Ammon's horn (tissue), 1 donor: ENCODE data around the gene TSR3.
A peak's percentile ranks its signal among the peaks of the same experiment; 100 is the strongest.

Source experiments
- DNase-seq: peaks from one replicate; pipeline ENCODE4 v3.0.0-alpha.2; 2016; ENCODE audit warnings: low spot score

Gene TSR3

GRCh38 chr16:1377406-1378010 lies 25.8 kb upstream of the TSR3 start:
- DNase-seq = peak; percentile 71

DNA sequence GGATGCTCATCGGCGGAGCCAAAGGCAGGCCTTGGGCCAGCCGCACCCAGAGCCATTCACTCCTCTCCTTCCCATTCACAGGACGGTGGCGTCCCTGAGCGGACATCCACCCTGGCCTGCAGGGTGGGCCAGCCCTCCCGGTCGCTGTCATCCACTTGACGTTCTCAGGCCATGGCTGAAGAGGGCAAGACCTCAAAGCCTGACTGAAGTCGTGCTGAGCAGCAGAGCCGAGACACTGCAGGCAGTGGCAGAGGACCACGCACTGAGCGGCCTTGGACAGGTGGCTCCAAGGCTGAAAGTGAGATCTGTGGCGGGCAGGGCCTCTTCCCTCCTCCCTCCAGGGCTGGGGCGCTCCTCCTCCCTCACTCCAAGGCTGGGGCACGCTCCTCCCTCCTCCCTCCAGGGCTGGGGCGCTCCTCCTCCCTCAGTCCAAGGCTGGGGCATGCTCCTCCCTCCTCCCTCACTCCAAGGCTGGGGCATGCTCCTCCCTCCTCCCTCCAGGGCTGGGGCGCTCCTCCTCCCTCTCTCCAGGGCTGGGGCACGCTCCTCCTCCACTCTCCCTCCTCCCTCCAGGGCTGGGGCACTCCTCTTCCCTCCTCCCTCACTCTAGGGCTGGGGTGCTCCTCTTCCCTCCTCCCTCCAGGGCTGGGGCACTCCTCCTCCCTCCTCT lies 24.2 kb upstream of the TSR3 start:
- no peak for DNase-seq

DNA sequence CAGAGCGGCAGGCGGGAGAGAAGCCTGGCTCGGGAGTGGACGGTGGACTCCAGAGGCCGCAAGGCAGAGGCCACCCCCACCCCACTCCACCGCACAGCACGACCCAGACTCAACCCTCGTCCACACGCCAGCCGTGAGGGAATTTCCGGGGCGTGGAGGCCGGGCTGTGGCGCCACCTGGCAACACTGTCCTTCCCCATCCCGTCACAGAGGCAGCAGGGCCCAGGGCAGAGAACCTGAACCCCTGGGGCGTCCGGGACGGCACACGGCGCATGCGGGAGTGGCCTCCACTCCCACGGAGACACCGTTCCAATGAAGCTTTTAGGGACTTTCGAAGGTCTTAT lies 23.6 kb upstream of the TSR3 start:
- no peak for DNase-seq

DNA sequence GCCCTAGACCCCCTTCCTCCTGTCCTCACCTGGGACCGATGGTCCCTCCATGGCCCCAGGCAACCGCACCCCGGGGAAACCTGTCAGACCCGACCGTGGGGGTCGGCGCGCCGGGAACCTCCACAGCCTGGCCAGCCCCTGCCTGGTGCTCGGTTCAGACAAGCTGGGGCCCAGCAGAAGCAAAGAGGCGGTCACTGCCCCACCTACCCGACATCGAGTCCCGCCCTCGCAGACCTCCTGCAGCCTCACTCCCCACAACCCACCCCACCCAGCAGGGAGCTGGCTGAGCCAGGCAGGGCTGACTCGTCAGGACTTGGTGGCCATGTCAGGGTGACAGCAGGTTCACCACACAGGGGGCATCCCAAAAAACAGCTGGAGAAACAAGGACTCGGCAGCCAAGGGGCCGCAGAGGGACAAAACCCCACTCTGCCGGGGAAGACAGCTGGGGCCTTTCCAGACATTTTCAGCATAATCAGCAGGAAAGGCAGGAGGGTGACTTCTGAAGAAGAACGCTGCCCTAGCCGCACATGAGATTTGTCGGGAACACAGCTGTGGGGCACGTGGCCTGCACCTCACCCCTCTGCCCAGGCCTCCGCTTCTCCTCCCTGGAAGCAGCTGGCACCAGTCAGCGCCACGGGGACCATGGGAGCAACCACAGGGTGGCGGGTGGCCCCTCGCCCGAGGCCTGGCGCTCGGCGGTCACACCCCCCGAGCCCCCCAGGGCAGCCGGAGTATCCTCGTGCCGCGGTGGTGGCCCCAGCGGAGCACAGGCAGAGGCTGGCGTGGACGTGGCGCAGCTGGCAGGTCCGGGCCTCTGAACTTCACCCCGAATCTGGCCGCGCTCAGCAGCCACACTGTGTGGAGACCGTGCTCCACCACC lies 23.0 kb upstream of the TSR3 start:
- DNase-seq = no peak

DNA sequence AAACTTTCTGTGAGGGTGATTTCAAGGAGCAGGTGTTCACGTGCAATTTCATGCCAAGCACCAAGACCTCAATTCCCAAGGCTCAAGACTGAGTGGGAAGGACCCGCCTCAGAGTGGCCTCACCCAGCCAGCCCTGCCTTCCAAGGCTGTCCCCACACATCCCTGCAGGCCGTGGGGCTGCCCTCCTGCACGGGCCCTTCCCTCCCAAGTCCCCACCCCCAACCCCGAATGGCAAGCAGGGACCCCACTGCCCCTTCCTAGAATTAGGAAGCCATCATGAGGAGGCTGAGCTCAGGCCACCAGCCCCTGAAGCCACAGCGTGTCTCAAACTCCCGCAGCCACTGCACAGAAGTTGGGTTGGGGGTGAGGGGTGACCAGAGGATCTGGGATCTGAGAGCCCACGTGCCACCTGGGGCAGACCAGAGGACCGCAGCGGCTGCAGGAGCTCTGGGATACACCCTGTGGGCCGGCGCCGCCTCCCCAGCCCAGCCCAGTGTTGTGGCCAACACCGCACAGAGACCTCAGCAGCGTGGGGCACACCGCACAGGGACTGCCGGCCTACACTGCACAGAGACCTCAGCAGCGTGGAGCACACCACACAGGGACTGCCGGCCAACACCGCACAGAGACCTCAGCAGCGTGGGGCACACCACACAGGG lies 20.7 kb upstream of the TSR3 start:
- no peak for DNase-seq

- no peak for DNase-seq
Measured at GRCh38 chr16:1371054-1371978, 19.6 kb upstream of the TSR3 start.

DNA sequence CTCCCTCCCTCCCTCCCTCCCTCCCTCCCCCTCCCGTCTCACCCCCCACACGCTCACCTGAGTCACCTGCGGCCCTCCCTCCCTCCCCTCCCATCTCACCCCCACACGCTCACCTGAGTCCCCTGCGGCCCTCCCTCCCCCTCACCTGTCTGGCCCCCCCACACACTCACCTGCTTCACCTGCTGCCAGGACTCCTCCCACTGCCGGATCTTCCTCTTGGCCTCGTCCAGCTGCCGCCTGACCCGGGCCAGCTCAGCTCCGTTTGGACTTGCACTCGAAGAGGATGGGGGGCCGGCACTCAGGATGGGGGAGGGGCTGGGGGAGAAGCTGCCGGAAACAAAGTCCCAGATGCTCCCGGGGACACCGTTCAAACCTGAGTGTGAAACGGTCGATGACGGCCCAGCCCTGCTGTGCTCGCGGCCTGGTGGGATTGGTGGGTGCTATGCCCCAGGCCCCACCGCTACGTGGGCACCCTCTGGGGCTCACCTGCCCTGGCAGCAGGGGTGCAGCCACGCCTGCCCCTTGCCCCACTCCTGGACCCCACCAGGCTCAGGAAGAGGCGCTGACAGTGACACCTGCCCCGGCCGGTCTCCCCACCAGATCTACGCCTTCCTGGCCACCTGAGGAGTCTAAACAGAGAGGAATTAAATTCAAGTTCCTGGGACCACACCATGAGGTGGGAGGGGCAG lies 16.0 kb upstream of the TSR3 start:
- no peak for DNase-seq

DNA sequence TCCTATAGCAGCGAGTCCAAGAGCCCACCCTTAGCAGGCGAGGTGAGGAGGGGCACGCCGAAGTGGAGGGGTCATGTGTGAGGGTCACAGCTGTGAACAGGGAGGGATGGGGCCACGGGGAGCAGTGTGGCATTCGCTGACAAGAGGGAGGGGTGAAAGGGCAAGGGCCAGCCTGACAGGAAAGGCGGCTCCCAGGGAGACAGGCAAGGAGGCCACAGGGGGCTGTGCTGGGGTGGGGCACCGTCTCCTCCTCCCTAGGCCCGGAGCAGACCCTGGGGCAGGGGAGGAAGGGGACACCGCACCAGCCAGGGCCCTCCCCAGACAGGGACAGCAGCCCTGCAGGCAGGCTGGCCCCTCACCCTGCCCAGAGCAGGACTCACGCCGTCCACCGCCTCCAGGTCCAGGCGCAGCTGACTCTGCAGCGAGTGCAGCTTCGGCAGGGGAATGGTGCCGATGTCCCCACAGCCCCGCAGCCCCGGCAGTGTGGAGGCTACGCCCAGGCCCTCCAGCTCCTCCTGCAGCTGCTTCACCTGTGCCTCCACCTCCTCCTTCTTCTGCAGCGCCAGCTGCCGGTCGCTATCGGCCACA lies 15.1 kb upstream of the TSR3 start:
- no peak for DNase-seq

GRCh38 chr16:1366060-1366711 lies 14.5 kb upstream of the TSR3 start:
- DNase-seq = no peak

DNA sequence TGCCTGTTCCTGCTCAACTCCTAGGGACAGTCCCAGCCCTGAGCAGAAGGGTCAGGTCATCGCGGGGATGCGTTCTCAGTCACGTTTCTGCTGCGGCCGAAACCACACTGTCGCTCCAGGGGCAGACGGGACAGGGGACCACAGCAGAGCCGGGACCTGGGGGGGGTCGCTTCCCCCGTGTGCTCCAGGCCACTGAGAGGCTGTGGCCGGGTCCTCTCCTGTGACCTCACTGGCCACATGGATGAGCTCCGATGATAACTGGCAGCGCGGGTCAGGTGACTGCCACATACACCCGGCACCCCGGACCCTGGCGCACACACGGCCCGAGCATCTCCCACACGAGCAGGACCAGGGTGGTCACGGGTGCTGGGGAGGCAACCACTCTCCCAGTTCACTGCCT lies 12.8 kb upstream of the TSR3 start:
- DNase-seq = no peak

DNA sequence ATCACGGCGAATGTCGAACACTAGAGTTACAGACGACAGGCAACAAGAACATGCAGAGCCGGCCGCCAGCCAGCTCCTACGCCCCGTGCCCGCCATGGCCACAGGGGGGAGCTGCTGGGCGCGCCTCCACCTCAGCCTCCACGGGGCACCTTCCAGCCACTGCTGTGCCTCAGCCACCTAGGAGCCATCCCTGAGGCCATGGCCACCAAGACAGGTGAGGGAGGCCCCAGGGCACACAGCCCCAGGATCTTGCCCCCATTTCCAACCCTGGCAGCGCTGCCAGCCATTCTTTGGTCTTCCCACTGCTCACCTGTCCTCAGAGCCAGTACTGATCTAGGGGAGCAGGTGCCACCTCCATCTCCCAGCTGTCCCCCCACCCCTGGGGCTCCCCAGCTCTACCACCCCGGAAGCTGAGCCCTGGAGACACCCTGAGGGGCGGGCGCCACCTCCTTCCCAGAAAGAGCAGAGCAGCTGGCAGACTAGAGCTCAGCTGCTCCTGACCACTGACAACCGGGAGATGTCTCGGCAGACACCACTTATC lies 11.9 kb upstream of the TSR3 start:
- DNase-seq = peak; percentile 56

DNA sequence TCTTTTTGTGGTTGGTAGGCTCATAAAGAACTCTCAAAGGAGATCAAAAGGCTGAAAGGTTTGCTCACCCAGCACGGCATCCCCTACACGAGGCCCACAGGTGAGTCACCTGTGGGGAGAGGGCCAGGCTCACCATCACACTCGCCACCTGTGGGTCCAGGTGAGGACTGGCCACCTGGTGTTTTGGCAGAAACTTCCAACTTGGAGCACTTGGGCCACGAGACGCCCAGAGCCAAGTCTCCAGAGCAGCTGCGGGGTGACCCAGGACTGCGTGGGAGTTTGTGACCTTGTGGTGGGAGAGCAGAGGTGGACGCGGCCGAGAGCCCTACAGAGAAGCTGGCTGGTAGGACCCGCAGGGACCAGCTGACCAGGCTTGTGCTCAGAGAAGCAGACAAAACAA lies 11.1 kb upstream of the TSR3 start:
- DNase-seq = no peak

- no peak for DNase-seq
Measured at GRCh38 chr16:1361685-1362360, 10.1 kb upstream of the TSR3 start.

DNA sequence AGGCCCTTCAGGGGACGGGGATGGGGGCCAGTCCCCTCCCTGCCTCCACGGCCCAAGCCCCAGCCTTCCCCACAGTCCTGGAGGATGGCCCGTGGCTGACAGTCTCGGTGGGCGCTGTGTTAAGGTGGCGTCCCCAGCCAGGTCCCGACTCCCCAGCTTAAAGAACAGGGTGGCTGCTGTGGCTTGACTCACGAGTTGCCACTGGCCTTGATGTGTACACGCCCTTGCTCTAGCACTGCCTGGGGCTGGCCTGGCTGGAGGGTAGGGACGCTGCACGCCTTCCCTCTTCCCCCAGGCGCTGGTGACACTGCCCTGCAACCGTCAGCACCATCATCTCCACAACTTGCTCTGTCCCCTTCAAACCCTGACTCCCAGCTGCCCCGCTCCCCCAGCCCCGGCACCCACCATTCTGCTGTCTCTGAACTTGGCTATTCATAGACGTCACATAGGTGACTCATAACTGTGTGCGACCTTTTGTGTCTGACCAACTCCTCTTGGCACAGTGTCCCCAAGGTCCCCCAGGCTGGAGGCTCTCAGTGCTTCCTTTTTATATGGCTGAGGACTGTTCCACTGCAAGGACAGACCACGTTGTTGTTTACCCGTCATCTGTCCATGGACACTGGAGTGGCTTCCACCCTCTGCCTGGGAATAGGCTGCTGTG lies 6.4 kb upstream of the TSR3 start:
- DNase-seq = no peak

DNA sequence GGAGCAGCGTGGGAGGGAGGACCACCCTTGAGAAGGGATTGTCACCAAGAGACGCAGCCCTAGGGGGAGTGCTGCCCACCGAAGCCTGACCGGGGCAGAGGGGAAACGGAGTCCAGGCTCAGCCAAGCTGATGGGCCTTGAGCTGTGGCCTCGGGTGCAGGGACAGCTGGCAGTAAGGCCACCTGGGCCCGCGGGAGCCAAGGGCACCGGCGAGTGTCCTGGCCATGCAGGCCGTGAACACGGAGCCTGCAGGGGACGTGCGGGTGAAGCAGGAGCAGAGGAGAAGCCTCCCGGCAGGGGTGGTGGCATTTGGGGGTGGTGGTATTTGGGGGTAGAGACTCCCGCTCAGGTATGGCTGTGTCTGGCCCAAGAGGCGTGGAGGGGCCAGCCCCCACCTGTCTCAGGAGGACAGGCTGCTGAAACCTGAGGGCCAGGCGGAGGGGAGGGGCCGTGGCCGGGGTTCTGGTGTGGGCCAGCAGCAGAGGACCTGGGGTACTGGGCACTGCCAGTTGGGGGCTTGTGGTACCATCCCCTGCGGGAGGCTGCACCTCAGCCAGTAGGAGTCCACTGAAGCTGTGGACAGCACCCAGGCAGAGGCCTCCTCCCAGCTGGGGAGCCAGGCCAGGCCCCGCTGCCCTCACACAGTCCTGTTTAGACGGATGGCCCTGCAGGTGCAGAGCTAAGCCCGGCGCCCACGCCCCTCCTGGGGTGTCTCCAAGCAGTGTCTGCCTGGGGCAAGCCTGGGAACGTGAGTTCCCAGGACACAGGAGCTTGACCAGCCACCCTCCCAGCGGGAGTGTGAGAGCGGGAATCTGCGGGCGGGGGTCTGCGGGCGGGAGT lies 4.6 kb upstream of the TSR3 start:
- DNase-seq = no peak

GRCh38 chr16:1355591-1355990 lies 3.9 kb upstream of the TSR3 start:
- no peak for DNase-seq

- no peak for DNase-seq
Measured at GRCh38 chr16:1354815-1355540, 3.3 kb upstream of the TSR3 start.
